ENCODE results near the gene SP1. TPM values are rescaled to one million over a fixed set of nuclear protein-coding genes. Genes with fewer than 3 reads are reported as not detected.
A peak's percentile ranks its signal among the peaks of the same experiment; 100 is the strongest.

The SP1 gene
- total and polyA plus RNA-seq, 9 of the 15 experiments (the other 6 are each of a cell fraction or from before 2014, with no cell fraction given): 8.0 to 65.5 (median 41.6) TPM

DNA sequence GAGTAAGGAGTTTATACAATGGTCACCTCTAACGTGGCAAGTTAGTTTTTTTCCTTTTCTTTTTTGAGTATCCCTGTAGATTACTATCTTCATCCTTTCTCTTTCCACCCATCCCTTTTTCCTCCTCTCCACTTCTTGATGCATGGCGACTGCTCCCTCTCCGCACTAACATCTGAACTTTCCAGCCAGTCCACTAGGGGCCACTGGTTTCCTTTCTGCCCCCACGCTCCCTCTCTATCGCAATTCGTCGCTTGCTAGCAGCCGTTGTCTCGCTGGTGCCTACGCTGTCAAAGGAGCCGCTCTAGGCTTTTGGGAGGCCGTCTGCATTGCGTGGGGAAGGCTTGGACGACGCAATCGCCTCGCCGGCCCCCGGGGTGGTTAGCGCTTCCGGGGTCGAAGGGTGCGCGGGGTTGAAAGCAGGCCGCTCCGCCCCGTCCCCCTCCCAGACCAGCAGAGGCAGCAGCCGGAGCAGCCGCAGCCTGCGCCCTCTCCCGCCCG, 71.7 kb downstream of the SP1 start, which contains the start of gene PCBP2 (continued):
- TF ChIP-seq GABPB2 (CRISPR knock-in tag; conservative IDR thresholded peaks at IDR 0.05) (no peak), ZNF655 (CRISPR knock-in tag; IDR thresholded peaks at IDR 0.05) (no peak), ZNF24 (IDR thresholded peaks at IDR 0.05) (peak; percentile 33; the same call in 1 of the 2 replicates), TRIM28 (IDR thresholded peaks at IDR 0.05) (peak; percentile 86; the same call in 1 of the 2 replicates), CBFA2T2 (conservative IDR thresholded peaks at IDR 0.05) (no peak), GTF2E2 (tag; IDR thresholded peaks at IDR 0.05) (no peak), NFE2 (IDR thresholded peaks at IDR 0.05; ENCODE audit: low read depth) (0 out of 2 replicates have a peak, but pooled peaks have one; percentile 33), NCOA1 (IDR thresholded peaks at IDR 0.05; ENCODE audit: low read depth) (peak; percentile 64; the same call in 1 of the 2 replicates), PTBP1 (IDR thresholded peaks at IDR 0.05; ENCODE audit: low read depth, low read length) (no peak), CBFB (CRISPR knock-in tag; IDR thresholded peaks at IDR 0.05) (no peak), ZNF780A (CRISPR knock-in tag; IDR thresholded peaks at IDR 0.05) (no peak), KLF1 (tag; IDR thresholded peaks at IDR 0.05) (no peak), MGA (IDR thresholded peaks at IDR 0.05) (no peak), KHSRP (IDR thresholded peaks at IDR 0.05) (no peak; the same call in 1 of the 2 replicates), DDX20 (tag; IDR thresholded peaks at IDR 0.05; ENCODE audit: low read depth) (no peak), BCOR (IDR thresholded peaks at IDR 0.05) (peak; percentile 57; the same call in 1 of the 2 replicates)
- TF ChIP-seq, protein P1, sequence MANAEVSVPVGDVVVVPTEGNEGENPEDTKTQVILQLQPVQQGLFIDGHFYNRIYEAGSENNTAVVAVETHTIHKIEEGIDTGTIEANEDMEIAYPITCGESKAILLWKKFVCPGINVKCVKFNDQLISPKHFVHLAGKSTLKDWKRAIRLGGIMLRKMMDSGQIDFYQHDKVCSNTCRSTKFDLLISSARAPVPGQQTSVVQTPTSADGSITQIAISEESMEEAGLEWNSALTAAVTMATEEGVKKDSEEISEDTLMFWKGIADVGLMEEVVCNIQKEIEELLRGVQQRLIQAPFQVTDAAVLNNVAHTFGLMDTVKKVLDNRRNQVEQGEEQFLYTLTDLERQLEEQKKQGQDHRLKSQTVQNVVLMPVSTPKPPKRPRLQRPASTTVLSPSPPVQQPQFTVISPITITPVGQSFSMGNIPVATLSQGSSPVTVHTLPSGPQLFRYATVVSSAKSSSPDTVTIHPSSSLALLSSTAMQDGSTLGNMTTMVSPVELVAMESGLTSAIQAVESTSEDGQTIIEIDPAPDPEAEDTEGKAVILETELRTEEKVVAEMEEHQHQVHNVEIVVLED (CRISPR knock-in tag; IDR thresholded peaks at IDR 0.05): peak; percentile 76
